GM18951 (cell line): ENCODE data around the gene TACC2.

Experiments
- POLR2A ChIP-seq: IDR thresholded peaks from 4 replicates; pipeline ENCODE4 v1.6.1; 2011; ENCODE audit warnings: mild to moderate bottlenecking; ENCODE audit not compliant: insufficient read length, insufficient read depth; ENCODE audit errors: extremely low read depth
- in situ Hi-C: fragments of 300-500 bp; cut with MboI; formaldehyde crosslinking; loops from one replicate; pipeline ENCODE4 v1.12.0; 2022; ENCODE audit warnings: low sequenced_read_pairs, mixed read lengths, inconsistent platforms; ENCODE audit not compliant: unreplicated experiment

The TACC2 gene

DNA sequence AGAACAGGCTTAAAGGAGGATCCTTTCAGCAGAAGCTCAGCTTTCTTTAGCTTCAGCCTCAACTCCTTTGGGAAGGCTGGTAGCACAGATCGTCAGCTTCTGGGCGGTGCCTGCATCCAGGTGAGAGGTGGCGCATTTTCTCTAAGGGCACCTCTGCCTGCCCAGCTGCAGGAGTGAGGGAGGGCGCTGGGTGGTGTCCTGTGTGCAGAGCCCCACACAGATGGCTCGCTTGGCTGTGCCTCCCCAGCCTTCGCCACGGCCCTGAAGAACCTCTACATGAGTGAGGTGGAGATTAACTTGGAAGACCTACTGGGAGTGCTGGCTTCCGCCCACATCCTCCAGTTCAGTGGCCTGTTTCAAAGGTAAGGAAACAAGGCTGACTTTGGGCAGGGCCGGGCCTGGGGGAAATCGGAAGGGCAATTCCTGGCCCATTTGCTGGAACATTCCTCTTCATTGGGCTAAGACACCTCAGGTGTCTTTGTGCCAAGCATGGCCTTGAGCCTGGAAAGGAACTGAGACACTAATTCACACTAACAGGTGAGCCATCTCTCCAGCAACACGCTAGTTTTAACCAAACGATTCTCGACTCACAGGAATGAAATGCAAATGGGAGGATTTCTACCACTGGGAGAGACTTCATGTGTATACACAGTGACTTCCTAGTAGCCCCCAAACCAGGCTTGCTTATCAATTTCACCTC lies 302.0 kb downstream of the TACC2 start:
- in situ Hi-C loops = no loop called here
- no peak for TF ChIP-seq POLR2A

DNA sequence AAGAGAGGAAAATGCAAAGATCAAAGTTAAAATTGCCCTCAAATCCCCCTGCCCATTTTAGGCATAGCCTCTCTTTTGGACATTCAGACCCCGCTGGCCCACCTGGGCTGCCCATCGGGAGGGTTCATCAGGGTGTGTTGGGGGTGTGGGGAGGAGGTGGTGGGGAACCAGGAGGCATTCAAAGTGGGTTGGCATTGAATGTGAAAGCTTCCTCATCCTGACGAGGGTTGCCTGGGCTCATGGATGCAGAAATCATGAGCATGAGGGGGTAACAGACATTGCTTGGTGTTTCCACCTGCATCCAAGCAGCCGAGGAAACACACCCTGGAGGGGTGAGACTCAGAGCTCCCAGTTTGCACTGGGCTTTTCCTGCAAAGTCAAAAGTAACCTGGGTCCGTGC lies 302.8 kb downstream of the TACC2 start:
- in situ Hi-C loops = no loop called here
- no peak for TF ChIP-seq POLR2A

DNA sequence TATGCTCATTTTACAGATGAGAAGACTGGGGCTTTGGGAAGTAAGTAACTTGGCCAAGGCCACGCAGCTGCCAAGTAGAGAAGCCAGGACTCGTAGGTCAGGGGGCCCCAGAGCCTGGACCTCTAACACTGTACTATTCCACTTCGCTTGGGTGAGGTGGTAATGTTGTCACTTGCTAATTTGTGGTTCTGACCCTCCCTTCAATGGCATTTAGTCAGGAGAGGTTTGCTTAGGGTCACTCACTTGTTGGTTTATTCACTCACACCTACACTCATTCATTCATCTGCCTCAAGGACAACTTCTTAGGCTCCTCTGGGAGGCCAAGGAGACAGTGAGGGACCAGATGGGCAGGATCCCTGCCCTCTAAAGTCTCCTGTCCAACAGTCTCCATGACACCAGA lies 303.4 kb downstream of the TACC2 start:
- TF ChIP-seq POLR2A = no peak
- in situ Hi-C loops = no loop called here

DNA sequence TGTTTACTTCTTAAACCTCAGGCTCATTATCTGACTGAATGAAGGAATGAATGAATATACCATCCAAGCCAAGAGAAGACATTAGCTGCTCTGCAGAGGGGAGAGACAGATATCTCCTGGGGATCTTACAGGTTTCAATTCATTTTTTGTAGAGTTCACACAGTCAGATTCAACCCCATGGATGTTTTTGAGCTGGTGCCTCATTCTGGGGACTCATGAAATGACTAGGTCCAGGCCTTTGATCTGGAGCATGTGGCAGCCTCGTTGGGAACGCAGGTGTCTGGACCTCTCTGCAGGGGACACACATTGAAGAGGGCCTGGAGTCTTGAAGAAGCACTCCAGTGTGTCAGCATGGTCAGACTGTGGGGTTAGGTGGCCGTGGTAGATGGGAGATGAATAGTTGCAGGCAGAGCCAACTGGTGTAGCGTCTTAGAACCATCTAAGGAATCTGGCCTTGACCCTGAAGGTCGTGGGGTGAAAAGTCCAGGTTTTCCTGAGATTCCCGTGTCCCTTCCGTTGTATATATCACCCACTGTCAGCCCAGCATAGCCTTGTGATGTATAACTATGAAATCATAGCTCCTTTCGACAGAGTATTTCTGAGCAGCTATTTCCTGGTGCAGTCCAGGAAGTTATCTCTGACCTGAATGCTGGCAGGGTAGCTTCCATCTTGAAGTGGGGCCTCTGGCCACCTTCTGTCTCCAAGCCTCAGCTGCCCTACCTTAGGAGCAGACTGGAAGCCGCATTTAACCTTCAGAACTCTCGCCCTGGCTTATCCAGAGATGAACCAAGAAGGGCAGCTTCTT lies 304.4 kb downstream of the TACC2 start:
- no peak for TF ChIP-seq POLR2A
- in situ Hi-C loops = no loop called here

DNA sequence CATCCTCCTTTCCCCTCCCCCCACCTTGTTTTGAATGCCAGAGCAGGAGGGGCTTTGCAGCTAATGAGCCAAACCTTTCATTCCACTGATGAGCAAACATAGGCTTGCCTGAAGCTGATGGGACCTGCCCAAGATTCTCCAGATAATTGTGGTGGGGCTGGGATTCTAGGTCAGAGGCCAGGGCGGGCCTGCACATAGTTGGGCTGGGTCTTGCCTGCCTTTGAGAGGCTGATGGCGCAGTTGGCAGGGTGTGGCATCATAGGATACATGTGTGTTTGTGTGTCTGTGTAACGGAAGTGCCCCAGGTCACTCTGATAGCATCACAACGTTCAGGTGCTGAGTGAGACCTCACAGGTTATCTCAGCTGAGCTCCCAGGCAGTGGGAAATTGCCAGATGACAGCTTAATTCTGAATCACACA lies 305.0 kb downstream of the TACC2 start:
- in situ Hi-C loops = no loop called here
- no peak for TF ChIP-seq POLR2A

DNA sequence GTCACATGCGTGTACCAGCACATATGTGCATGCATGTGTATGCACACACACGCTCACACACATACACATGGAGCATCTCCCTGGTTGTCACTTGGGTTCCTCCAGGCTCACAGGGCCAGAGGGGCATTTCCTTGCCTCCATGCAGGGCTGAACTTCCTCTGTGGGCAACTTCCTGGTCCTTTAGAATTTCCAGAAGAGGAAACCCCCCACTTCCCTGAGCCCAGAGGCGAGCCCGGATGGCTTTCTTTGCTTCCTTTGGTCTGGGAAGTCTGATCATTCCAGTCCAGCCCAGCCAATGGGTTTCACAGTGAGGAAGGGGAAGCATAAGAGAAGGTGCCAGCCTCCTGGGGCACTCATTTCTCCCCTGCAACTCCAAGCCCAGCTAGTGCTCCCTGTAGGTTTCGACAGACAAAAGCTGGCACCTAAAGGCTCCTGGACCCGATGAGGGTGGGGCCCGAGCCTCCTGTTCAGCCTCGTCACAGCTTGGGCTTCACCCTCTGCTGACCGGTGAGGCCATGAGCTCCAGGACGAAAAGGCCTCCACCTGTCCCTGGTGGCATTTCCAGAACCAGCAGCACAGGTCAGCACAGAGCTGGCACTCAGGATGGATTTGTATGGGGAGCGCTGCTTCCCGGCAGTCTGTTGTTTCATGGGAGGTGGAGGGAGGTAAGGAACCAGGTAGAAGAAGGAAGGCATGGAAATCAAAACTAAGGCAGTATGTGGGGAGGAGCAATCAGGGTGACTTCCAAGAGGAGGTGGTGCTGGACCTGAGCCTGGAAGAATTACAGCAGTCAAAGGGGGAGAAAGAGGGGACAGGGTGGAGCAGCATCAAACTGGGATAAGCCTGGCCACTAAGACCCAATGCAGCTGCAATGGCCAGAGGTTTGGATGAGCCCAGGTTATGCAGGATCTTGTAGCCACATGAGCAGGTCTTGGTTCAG lies 305.8 kb downstream of the TACC2 start:
- TF ChIP-seq POLR2A = no peak
- in situ Hi-C loops = loop anchor here (5.0 kb wide), 1 partner anchor 138 kb away; no protein-coding TSS in a partner anchor

DNA sequence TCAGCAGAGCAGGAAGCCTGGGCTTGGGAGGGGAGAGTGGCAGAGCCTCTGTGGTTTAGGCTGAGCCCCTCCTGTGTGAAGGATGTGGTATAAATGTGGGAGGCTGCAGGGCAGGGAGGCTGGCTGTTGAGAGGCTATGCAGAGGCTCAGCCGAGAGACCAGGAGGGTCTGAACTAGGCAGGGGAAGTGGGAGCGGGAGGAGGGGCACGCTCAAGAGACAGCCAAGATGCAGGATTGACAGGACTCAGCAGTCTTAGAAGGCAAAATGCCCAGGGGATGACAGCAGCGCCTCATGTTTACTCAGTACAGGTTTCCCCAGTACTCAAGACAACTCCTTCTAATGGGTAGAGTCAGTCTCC lies 306.5 kb downstream of the TACC2 start:
- in situ Hi-C loops = loop anchor here (5.0 kb wide), 1 partner anchor 137 kb away; no protein-coding TSS in a partner anchor
- TF ChIP-seq POLR2A = no peak

DNA sequence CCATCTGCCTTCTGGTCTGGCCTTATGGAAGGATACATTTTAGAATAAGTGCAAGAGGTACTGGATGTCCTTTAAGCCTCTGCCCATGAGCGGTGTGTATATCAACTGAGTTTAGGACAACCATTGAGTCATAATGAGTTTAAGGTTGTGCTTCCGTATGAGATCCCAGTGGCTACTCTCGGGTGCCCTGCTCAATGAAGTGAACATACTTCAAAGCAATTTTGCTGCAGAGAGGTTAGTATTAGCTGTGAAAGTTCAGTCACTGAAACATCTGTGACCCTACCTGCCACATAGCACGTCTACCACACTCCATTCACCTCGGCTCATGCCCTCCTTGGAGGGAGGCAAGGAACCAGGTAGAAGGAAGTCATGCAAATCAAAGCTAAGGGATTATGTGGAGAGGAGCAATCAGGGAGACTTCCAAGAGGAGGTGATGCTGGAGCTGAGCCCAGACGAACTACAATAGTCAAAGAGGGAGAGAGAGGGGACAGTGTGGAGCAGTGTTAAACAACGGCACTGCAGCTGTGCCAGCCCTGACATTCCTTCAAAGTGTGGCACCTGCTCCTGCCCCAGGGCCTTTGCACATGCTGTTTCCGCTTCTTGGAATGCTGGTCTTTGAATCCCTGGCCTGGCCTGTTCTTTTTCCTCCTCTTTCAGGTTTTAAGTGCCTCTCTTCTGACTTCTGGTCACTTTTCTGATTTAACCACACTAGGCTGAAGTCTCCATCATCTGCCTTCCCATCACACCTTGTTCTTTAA lies 307.6 kb downstream of the TACC2 start:
- no peak for TF ChIP-seq POLR2A
- in situ Hi-C loops = loop anchor here (5.0 kb wide), 1 partner anchor 136 kb away; no protein-coding TSS in a partner anchor

DNA sequence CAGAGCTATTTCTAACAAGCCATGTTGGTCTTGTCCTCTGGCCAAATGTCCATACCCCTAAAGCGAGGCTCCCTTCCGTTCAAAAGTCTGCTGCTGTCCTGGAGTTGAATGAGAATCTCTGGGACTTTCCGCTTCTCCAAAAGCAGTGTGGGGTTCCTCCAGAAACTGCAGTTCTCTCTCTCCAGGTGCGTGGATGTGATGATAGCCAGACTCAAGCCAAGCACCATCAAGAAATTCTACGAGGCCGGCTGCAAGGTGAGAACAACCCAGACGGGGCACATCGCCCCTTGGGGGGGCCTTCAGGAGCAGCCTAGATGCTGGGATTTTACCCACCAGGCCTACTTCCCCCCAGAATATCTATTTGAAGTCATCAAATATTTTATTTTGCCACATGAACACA lies 308.6 kb downstream of the TACC2 start:
- in situ Hi-C loops = loop anchor here (5.0 kb wide), 1 partner anchor 135 kb away; no protein-coding TSS in a partner anchor
- TF ChIP-seq POLR2A = no peak

DNA sequence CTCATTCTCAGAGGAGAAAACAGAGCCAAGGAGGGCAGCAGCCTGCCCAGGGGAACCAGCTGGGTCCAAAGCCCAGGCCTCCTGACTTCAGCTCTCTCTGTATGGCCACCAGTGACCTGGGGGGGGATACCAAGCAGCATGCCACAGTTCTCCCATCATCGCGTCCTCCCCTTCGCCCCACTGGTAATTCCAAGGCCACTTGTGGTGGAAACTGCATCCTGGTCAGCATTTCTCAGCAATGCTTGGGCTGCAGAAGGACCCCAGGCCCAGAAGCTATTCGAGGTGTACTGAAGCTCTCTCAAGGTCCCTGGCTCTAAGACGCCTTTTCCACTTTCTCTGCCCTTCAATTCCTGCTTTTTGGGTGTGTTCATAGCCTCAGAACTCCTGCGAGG lies 309.2 kb downstream of the TACC2 start:
- in situ Hi-C loops = loop anchor here (5.0 kb wide), 1 partner anchor 134 kb away; no protein-coding TSS in a partner anchor
- no peak for TF ChIP-seq POLR2A

DNA sequence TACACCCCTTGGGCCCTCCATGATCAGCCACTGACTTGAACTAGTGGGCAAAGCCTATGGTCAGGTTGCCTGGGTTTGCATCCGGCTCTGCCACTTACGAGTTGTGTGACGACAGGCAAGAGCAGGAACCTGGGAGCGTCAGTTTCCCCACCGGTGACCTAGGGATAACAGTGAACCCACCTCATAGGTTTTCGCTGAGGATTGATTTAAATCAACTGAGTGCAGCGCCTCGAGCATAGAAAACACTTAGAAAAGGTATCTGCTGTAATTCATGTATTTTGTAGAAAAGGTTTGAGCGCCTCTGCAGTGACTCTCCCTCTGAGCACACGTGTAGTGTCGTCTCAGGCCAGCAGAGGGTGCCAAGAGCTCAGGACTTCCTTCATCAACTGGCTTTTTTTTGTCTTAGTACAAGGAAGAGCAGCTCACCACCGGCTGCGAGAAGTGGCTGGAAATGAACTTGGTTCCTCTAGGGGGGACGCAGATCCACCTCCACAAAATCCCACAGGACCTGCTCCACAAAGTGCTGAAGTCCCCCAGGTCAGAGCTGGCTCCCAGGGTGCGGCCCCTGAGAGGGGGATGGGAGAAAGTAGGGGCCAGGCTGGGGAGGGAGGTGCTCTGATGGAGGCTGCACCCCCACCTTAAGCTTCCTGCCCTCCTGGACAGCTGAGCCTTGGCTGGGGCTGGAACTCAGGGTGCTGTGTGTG lies 309.8 kb downstream of the TACC2 start:
- in situ Hi-C loops = loop anchor here (5.0 kb wide), 1 partner anchor 134 kb away; no protein-coding TSS in a partner anchor
- TF ChIP-seq POLR2A = no peak
